ENCODE data around the gene NAA20.

Gene NAA20

GRCh38 chr20:20021835-20022234 lies 4.7 kb downstream of the NAA20 start:
- FAIRE-seq: no peak

GRCh38 chr20:20022498-20022897 lies 5.3 kb downstream of the NAA20 start:
- FAIRE-seq: no peak

GRCh38 chr20:20023395-20023794 lies 6.2 kb downstream of the NAA20 start:
- no peak for FAIRE-seq

GRCh38 chr20:20024942-20025341 lies 7.8 kb downstream of the NAA20 start:
- no peak for FAIRE-seq

- FAIRE-seq: no peak
These were observed 10.1 kb downstream of the NAA20 start for GRCh38 chr20:20027284-20027683.

- FAIRE-seq: no peak
These were observed 14.6 kb downstream of the NAA20 start for GRCh38 chr20:20031790-20032189.

GRCh38 chr20:20034486-20034885 lies 17.3 kb downstream of the NAA20 start:
- no peak for FAIRE-seq

- FAIRE-seq: no peak
These were observed 19.6 kb downstream of the NAA20 start for GRCh38 chr20:20036756-20037155.

- no peak for FAIRE-seq
These were observed 20.8 kb downstream of the NAA20 start for GRCh38 chr20:20037960-20038359.

GRCh38 chr20:20038586-20038985 lies 21.4 kb downstream of the NAA20 start:
- FAIRE-seq: no peak

- no peak for FAIRE-seq
These were observed 22.7 kb downstream of the NAA20 start for GRCh38 chr20:20039752-20040387.

GRCh38 chr20:20051767-20052073 lies 34.6 kb downstream of the NAA20 start:
- no peak for FAIRE-seq

- FAIRE-seq: peak; percentile 94
These were observed 35.2 kb downstream of the NAA20 start, which contains the start of the genes CFAP61 and CRNKL1 for GRCh38 chr20:20052074-20052970. CFAP61 (plus strand) TSS chr20:20052532; CDS start chr20:20056654, 4,122 bp downstream. CRNKL1 (minus strand) TSS chr20:20052466; CDS start chr20:20052342, 124 bp downstream.

- no peak for FAIRE-seq
These were observed 43.3 kb downstream of the NAA20 start for GRCh38 chr20:20060234-20060998.

GRCh38 chr20:20063941-20064702 lies 47.0 kb downstream of the NAA20 start:
- FAIRE-seq: no peak

- FAIRE-seq: no peak
These were observed 48.2 kb downstream of the NAA20 start for GRCh38 chr20:20065361-20065760.

GRCh38 chr20:20070871-20071726 lies 53.9 kb downstream of the NAA20 start:
- FAIRE-seq: no peak

- FAIRE-seq: no peak
These were observed 56.7 kb downstream of the NAA20 start for GRCh38 chr20:20073801-20074371.

GRCh38 chr20:20075032-20075431 lies 57.9 kb downstream of the NAA20 start:
- FAIRE-seq: no peak

- FAIRE-seq: no peak
These were observed 59.3 kb downstream of the NAA20 start for GRCh38 chr20:20076297-20077065.

GRCh38 chr20:20078041-20078440 lies 60.9 kb downstream of the NAA20 start:
- FAIRE-seq: no peak
